Measurements from ENCODE around the gene PHC2.

- TF ChIP-seq CTCF (IDR thresholded peaks at IDR 0.05) (no peak), POLR2A (IDR thresholded peaks at IDR 0.05) (no peak)
Observed at GRCh38 chr1:33317946-33318345, 112.9 kb downstream of the PHC2 start.
